Fibroblast of lung (primary cell): Measurements from ENCODE around the gene NCR3LG1. TPM values are rescaled to one million over a fixed set of nuclear protein-coding genes. Genes with fewer than 3 reads are reported as not detected.

Experiments used
- DNase-seq, 2 donors: peaks; one replicate each; pipeline versions ENCODE4 v3.0.0 to v3.0.0-alpha.2; 2010; ENCODE audit warnings: low read depth in 2 of 2
- H2AFZ ChIP-seq: 2 replicates; pipeline ENCODE4 v1.5.1; 2012; ENCODE audit warnings: low read length, control low read depth, inconsistent platforms
- H3K27ac ChIP-seq: 2 replicates; pipeline ENCODE4 v1.5.1; 2011; ENCODE audit warnings: low read length, control low read depth; ENCODE audit not compliant: insufficient read depth
- H3K27me3 ChIP-seq: 2 replicates; pipeline ENCODE4 v1.5.1; 2011; ENCODE audit warnings: mild to moderate bottlenecking, low read length; ENCODE audit not compliant: control insufficient read depth, insufficient read depth
- H3K36me3 ChIP-seq: 2 replicates; pipeline ENCODE4 v1.5.1; 2011; ENCODE audit warnings: low read length; ENCODE audit not compliant: control insufficient read depth, insufficient read depth
- H3K4me1 ChIP-seq: 2 replicates; pipeline ENCODE4 v1.5.1; 2011; ENCODE audit warnings: low read length; ENCODE audit not compliant: control insufficient read depth, insufficient read depth; ENCODE audit errors: extremely low read depth
- H3K4me2 ChIP-seq: 2 replicates; pipeline ENCODE4 v1.5.1; 2011; ENCODE audit warnings: low read length, control low read depth; ENCODE audit not compliant: insufficient read depth; ENCODE audit errors: extremely low read depth
- H3K4me3 ChIP-seq, 4 experiments: fragments of 200-600 bp in 1 of 4; sonication (generic) in 1 of 4; replicated peaks in 1 of 4; 2 replicates each; pipeline ENCODE4 v1.5.1; 2011 to 2016; ENCODE audit warnings: low read length in 4 of 4, low read depth in 3 of 4, mild to moderate bottlenecking in 3 of 4, control low read depth in 2 of 4, inconsistent platforms in 1 of 4, mixed read lengths in 1 of 4; ENCODE audit not compliant: insufficient read depth in 1 of 4; ENCODE audit errors: control extremely low read depth in 1 of 4
- H3K79me2 ChIP-seq: 2 replicates; pipeline ENCODE4 v1.5.1; 2012; ENCODE audit warnings: mild to moderate bottlenecking, low read length, inconsistent platforms; ENCODE audit not compliant: control insufficient read depth, insufficient read depth
- H3K9ac ChIP-seq: 2 replicates; pipeline ENCODE4 v1.5.1; 2011; ENCODE audit warnings: mild to moderate bottlenecking, low read length, control low read depth; ENCODE audit not compliant: insufficient read depth
- H3K9me3 ChIP-seq: 2 replicates; pipeline ENCODE4 v1.5.1; 2012; ENCODE audit warnings: low read depth, low read length; ENCODE audit not compliant: control insufficient read depth, insufficient read depth
- H4K20me1 ChIP-seq: 2 replicates; pipeline ENCODE4 v1.5.1; 2011; ENCODE audit warnings: low read length; ENCODE audit not compliant: control insufficient read depth, insufficient read depth; ENCODE audit errors: extremely low read depth
- CTCF ChIP-seq, 2 donors: IDR thresholded peaks in 1 of 2; conservative IDR thresholded peaks in 1 of 2; 1 replicate in 1 of 2; 2 replicates in 1 of 2; pipeline ENCODE4 v1.5.1; 2011 to 2012; ENCODE audit warnings: low read length in 2 of 2, control low read depth in 1 of 2, inconsistent platforms in 1 of 2, low read depth in 1 of 2, mild to moderate bottlenecking in 1 of 2
- EZH2 ChIP-seq: IDR thresholded peaks from 2 replicates; pipeline ENCODE4 v1.5.1; 2012; ENCODE audit warnings: low read length, control low read depth, mild to moderate bottlenecking; ENCODE audit errors: missing control alignments
- polyA plus RNA-seq, 2 donors: library from polyadenylated mRNA; depleted of rRNA in 1 of 2; stranded (reverse) in 1 of 2; unstranded in 1 of 2; fragments of >200 nt; gene quantifications; 2 replicates each; pipeline ENCODE4 v1.2.1, GENCODE V29; 2011 to 2012; ENCODE audit warnings: missing spikeins in 1 of 2
- total RNA-seq: library from RNA; depleted of rRNA; stranded (reverse); fragments of >200 nt; gene quantifications from 2 replicates; pipeline ENCODE4 v1.2.1, GENCODE V29; 2014

The NCR3LG1 gene
- total and polyA plus RNA-seq, 2 donors (not counting 1 experiment from before 2014, with no cell fraction given), result 4.5 to 6.0 TPM

- Histone ChIP-seq H3K27me3 (no peaks in the 10 kb centered on the region), H3K27ac (no peak overlapping the region), H2AFZ (no peak overlapping the region), H3K36me3 (no peaks in the 10 kb centered on the region), H3K4me1 (no peaks in the 10 kb centered on the region), H3K9me3 (no peaks in the 10 kb centered on the region), H3K4me3 (no peak overlapping the region), H3K79me2 (no peaks in the 10 kb centered on the region), H4K20me1 (no peaks in the 10 kb centered on the region), H3K9ac (no peak overlapping the region), H3K4me2 (no peak overlapping the region)
- TF ChIP-seq CTCF (conservative IDR thresholded peaks at IDR 0.05 in 1 of 2, IDR thresholded peaks at IDR 0.05 in 1 of 2; ENCODE audit: low read depth in 1 of 2, low read length in 2 of 2) (no peak), EZH2 (no peak)
- no peak for DNase-seq
Observed at GRCh38 chr11:17395978-17396377, 44.4 kb downstream of the NCR3LG1 start.

GRCh38 chr11:17396598-17397310 lies 45.2 kb downstream of the NCR3LG1 start:
- H3K4me3 ChIP-seq, result no peak overlapping the region
- H2AFZ ChIP-seq, result no peak overlapping the region
- no peaks in the 10 kb centered on the region for H3K9me3 ChIP-seq
- DNase-seq, result no peak
- H3K4me1 ChIP-seq, result no peaks in the 10 kb centered on the region
- no peak overlapping the region for H3K27ac ChIP-seq
- H3K27me3 ChIP-seq, result no peaks in the 10 kb centered on the region
- no peaks in the 10 kb centered on the region for H3K79me2 ChIP-seq
- H3K36me3 ChIP-seq, result no peaks in the 10 kb centered on the region
- TF ChIP-seq EZH2 (no peak), CTCF (conservative IDR thresholded peaks at IDR 0.05 in 1 of 2, IDR thresholded peaks at IDR 0.05 in 1 of 2; ENCODE audit: low read depth in 1 of 2, low read length in 2 of 2) (no peak)
- no peaks in the 10 kb centered on the region for H4K20me1 ChIP-seq
- no peak overlapping the region for H3K9ac ChIP-seq
- H3K4me2 ChIP-seq, result no peak overlapping the region

- Histone ChIP-seq H3K4me3 (no peak overlapping the region), H3K79me2 (no peaks in the 10 kb centered on the region), H4K20me1 (no peaks in the 10 kb centered on the region), H3K27ac (no peak overlapping the region), H3K9me3 (no peaks in the 10 kb centered on the region), H3K9ac (no peak overlapping the region), H3K4me1 (no peaks in the 10 kb centered on the region), H2AFZ (no peak overlapping the region), H3K4me2 (no peak overlapping the region), H3K27me3 (no peaks in the 10 kb centered on the region), H3K36me3 (no peaks in the 10 kb centered on the region)
- DNase-seq, result no peak
- no peak for TF ChIP-seq EZH2
Observed at GRCh38 chr11:17397311-17398002, 45.9 kb downstream of the NCR3LG1 start.
